Fibroblast of pulmonary artery (primary cell): Measurements from ENCODE around the gene KLK8.

Experiments used
- DNase-seq: peaks from one replicate; pipeline ENCODE4 v3.0.0-alpha.2; 2010; ENCODE audit warnings: low read depth
- H3K4me3 ChIP-seq: replicated peaks from 2 replicates; pipeline ENCODE4 v1.5.1; 2011; ENCODE audit warnings: low read depth, mild to moderate bottlenecking, control low read depth, low read length, moderate library complexity
- TF ChIP-seq, protein P1 (sequence below): IDR thresholded peaks from 2 replicates; pipeline ENCODE4 v1.5.1; 2011; ENCODE audit warnings: mild to moderate bottlenecking, control low read depth, low read length, inconsistent platforms; ENCODE audit errors: missing control alignments

The KLK8 gene

DNA sequence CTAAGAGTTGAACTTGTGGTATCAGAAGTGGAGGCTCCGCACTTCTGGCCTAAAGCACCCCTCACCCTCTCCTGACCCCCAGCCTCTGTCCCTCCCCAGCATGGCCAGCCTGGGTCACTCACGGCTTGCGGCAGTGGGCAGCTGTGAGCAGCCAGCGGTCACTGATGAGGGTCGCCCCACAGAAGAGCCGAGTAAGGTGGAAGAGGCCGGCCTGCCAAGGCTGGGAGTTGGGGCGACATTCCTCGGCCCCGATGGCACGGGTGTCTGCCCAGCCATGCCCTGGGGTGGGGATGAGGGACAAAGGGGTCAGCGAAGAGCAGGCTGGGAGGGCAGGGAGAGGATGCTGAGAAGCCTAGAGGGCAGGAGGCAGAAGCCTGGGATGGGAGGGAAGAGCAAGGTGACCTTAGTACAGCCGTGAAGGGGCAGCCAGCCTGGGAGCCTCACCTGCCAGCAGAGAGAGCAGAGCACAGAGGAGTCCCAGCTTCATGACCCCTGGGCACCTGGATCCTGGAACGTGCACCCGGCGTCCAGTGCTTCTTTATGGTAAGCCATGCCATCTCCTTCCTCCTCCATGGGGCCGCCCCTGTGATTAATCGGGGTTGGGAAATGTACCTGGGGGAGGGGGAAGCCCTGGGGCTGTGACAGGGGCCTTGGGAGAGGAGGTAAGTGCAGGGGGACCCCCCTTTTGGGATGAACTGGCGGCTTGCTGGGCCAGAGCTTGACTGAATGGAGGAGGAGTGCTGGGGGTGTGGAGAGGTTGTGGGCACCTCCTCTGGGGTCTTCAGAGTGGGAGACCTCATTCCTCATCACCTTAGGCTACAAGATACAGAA, 7.9 kb upstream of the KLK8 start:
- DNase-seq = no peak
- H3K4me3 ChIP-seq = no peak overlapping the region
- TF ChIP-seq, protein P1, sequence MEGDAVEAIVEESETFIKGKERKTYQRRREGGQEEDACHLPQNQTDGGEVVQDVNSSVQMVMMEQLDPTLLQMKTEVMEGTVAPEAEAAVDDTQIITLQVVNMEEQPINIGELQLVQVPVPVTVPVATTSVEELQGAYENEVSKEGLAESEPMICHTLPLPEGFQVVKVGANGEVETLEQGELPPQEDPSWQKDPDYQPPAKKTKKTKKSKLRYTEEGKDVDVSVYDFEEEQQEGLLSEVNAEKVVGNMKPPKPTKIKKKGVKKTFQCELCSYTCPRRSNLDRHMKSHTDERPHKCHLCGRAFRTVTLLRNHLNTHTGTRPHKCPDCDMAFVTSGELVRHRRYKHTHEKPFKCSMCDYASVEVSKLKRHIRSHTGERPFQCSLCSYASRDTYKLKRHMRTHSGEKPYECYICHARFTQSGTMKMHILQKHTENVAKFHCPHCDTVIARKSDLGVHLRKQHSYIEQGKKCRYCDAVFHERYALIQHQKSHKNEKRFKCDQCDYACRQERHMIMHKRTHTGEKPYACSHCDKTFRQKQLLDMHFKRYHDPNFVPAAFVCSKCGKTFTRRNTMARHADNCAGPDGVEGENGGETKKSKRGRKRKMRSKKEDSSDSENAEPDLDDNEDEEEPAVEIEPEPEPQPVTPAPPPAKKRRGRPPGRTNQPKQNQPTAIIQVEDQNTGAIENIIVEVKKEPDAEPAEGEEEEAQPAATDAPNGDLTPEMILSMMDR = no peak

- H3K4me3 ChIP-seq = no peak overlapping the region
- TF ChIP-seq, protein P1 = no peak
- no peak for DNase-seq
These were observed 6.1 kb upstream of the KLK8 start for GRCh38 chr19:51007488-51007887.

DNA sequence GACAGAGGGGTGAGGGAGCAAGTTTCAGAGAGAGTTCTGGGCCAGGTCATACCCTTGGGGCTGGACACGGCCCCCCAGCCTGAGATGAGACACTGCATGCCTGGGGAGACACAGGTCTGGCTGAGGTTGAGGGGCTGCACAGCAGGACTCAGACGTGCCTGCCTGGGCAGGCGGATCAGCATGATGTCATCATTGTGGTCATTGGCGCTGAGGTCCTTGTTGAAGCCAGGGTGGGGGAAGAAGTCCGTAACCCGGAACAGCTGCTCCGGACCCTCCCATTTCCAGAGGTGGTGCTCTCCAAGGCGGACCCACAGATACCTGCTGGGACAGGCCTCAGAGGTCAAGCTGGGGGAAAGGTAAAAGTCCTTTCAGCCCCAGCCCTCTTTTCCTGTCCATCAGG, 5.0 kb upstream of the KLK8 start:
- DNase-seq = no peak
- TF ChIP-seq, protein P1 = no peak
- no peak overlapping the region for H3K4me3 ChIP-seq

DNA sequence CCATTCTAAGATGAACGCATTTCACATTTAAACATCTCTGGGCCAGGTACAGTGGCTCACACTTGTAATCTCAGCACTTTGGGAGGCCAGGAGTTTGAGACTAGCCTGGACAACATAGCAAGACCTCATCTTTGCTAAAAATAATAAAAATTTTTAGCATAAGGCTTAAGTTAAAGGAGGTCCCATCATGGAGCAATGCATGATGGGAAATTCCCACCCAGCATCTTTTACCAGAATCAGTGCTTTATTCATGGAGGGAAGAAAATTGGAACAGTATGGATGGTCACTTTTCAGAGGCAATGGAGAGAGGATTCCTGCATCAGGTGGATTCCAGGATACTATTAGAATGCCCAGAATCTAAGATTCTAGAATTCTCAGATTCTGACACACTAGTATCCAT, 3.8 kb upstream of the KLK8 start:
- no peak overlapping the region for H3K4me3 ChIP-seq
- TF ChIP-seq, protein P1 = no peak
- no peak for DNase-seq

DNA sequence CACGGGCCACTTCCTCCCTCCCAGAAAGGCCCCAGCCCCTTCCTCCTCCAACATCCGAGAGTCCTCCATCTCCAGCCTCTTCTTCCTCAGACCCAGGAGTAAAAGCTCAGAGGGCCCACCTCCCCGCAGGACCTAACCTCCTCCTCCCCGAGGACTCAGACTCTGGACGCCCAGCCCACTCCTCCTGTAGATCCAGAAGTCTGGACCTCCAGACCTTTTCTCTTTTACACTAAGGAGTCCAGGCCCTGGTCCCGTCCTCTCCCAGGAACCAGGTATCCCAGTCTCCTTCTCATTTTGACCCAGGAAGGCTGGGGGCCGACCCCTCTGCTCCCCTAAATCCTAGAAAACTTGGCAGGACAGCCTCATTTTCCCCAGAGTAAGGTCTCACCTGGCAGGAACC, 1.9 kb upstream of the KLK8 start:
- TF ChIP-seq, protein P1 = no peak
- no peak for DNase-seq

DNA sequence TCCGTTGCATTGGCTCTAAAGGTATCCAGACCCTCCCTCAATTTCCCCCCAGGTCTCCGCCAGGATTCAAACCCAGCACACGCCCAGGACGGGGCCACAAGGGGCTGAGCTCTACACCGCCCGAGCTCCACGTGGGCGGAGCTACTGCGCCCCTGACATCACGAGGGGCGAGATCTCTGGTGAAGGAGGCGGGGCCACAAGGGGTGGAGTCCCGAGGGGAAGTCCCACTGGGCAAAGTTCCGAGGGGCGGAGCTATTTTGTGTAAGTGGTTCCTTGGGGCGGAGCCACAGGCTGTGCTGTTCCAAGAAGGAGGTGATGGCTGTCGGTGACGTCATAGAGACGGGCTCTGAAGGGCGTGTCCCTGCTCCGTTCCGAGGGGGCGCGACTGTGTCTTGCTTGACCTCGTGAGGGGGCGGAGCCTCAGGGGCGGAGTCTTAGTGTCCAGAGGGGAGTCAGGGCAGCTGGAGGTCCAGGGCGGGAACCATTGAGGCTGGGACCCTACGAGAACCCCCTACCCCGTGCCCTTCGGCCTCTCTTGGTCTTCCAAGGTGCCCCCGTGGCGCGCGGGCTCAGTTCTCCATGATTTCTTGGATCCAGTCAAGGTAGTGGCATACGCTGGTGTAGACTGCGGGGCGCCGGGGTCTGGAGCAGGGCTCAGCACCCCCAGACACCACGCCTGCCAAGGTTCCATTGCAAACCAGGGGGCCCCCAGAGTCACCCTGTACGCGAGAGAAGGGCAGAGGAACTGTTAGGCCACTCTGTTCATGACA, 1.3 kb upstream of the KLK8 start:
- DNase-seq = no peak
- H3K4me3 ChIP-seq = no peak overlapping the region
- TF ChIP-seq, protein P1 = no peak

More for the DNA sequence above, 1.9 kb upstream of the KLK8 start:
- H3K4me3 ChIP-seq = no peak overlapping the region
